ENCODE measurements around the gene TBC1D1.

GRCh38 chr4:38105475-38106220, 214.8 kb downstream of the TBC1D1 start:
- TF ChIP-seq POLR2AphosphoS5 (IDR thresholded peaks at IDR 0.05; ENCODE audit: low read depth, low read length) (no peak), TAF1 (IDR thresholded peaks at IDR 0.05; ENCODE audit: borderline replicate concordance, insufficient read depth, low read length) (no peak)
- TF ChIP-seq, protein P1, sequence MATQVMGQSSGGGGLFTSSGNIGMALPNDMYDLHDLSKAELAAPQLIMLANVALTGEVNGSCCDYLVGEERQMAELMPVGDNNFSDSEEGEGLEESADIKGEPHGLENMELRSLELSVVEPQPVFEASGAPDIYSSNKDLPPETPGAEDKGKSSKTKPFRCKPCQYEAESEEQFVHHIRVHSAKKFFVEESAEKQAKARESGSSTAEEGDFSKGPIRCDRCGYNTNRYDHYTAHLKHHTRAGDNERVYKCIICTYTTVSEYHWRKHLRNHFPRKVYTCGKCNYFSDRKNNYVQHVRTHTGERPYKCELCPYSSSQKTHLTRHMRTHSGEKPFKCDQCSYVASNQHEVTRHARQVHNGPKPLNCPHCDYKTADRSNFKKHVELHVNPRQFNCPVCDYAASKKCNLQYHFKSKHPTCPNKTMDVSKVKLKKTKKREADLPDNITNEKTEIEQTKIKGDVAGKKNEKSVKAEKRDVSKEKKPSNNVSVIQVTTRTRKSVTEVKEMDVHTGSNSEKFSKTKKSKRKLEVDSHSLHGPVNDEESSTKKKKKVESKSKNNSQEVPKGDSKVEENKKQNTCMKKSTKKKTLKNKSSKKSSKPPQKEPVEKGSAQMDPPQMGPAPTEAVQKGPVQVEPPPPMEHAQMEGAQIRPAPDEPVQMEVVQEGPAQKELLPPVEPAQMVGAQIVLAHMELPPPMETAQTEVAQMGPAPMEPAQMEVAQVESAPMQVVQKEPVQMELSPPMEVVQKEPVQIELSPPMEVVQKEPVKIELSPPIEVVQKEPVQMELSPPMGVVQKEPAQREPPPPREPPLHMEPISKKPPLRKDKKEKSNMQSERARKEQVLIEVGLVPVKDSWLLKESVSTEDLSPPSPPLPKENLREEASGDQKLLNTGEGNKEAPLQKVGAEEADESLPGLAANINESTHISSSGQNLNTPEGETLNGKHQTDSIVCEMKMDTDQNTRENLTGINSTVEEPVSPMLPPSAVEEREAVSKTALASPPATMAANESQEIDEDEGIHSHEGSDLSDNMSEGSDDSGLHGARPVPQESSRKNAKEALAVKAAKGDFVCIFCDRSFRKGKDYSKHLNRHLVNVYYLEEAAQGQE (IDR thresholded peaks at IDR 0.05; ENCODE audit: insufficient read depth in 1 of 2, low read depth in 2 of 2, low read length in 2 of 2), result no peak
